SK-N-MC (cell line): Measurements from ENCODE around the gene ADGRA1.
"Not testable (repeated sequence)": the region's sequence is repeated elsewhere in the genome, so short reads cannot be mapped to it uniquely, and the experiment has no call there.

Experiments
- DNase-seq: peaks from one replicate; pipeline ENCODE4 v3.0.0-alpha.2; 2011; ENCODE audit warnings: low read depth, low spot score
- H3K27ac ChIP-seq: fragments of 200-600 bp; sonication (generic); 2 replicates; pipeline ENCODE4 v1.5.1; 2016; ENCODE audit warnings: mixed run types
- H3K36me3 ChIP-seq: fragments of 200-600 bp; sonication (generic); 2 replicates; pipeline ENCODE4 v1.6.1; 2017; ENCODE audit warnings: antibody characterized with exemption, low read length, mixed read lengths; ENCODE audit not compliant: insufficient read depth
- H3K4me3 ChIP-seq: fragments of 200-600 bp; sonication (generic); 2 replicates; pipeline ENCODE4 v1.5.1; 2016
- H3K9ac ChIP-seq: fragments of 200-600 bp; sonication (generic); 2 replicates; pipeline ENCODE4 v1.8.0; 2017; ENCODE audit warnings: mixed run types, mixed read lengths; ENCODE audit not compliant: insufficient read length
- H3K9me3 ChIP-seq: fragments of 200-600 bp; sonication (generic); 2 replicates; pipeline ENCODE4 v1.6.1; 2017; ENCODE audit warnings: low read depth, mild to moderate bottlenecking, antibody characterized with exemption, low read length, moderate library complexity, mixed read lengths
- EZH2 ChIP-seq: fragments of 200-600 bp; sonication (generic); IDR thresholded peaks from one replicate; pipeline ENCODE4 v1.6.1; 2017; ENCODE audit warnings: antibody characterized with exemption
- FOXP2 ChIP-seq: optimal IDR thresholded peaks from 2 replicates; pipeline ENCODE3; 2011; ENCODE audit warnings: mild to moderate bottlenecking, moderate library complexity; ENCODE audit not compliant: insufficient read depth; ENCODE audit errors: extremely low read length, control extremely low read depth
- POLR2AphosphoS5 ChIP-seq: IDR thresholded peaks from 2 replicates; pipeline ENCODE4 v1.6.1; 2012; ENCODE audit warnings: mild to moderate bottlenecking, low read depth, low read length, borderline replicate concordance

The ADGRA1 gene

DNA sequence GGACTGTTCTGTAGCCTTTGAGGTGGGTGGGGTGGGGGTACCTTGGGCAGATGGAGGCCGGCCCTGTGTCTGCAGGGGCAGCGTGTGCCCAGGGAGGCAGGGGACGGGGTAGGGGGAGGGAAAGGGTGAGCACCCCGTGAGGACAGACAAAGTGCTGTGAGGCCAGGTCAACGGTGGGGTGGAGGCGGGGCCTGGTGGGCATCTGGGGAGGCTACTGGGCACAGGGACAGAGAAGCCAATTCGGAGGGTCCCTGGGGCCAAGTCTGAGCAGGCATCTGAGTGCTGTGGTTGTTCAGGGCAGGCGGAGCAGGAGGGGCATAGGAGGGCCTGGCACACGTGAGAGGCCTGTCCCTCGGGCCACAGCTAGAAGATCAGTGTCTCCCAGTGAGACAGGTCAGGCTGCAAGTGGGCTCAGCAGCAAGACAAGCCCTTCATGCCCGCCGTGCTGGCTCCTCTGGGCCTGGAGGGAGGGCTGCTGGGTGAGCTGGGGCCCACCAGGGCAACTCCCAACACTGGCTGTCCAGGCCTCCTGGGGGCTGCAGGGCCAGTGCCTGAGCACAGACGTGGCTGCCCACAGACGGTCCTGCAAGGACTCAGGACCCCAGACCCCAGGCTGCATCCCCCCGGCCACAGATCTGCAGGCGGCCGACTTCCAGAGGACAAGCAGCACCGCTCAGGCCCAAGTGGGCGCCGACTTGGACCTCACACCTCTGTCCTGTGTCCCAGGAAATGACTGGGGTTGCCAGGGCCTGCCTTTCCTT, 45.9 kb downstream of the ADGRA1 start:
- Histone ChIP-seq H3K9ac (no peak overlapping the region), H3K36me3 (no peaks in the 10 kb centered on the region), H3K9me3 (no peaks in the 10 kb centered on the region), H3K4me3 (no peak overlapping the region), H3K27ac (no peak overlapping the region)
- no peak for DNase-seq
- TF ChIP-seq EZH2 = no peak

DNA sequence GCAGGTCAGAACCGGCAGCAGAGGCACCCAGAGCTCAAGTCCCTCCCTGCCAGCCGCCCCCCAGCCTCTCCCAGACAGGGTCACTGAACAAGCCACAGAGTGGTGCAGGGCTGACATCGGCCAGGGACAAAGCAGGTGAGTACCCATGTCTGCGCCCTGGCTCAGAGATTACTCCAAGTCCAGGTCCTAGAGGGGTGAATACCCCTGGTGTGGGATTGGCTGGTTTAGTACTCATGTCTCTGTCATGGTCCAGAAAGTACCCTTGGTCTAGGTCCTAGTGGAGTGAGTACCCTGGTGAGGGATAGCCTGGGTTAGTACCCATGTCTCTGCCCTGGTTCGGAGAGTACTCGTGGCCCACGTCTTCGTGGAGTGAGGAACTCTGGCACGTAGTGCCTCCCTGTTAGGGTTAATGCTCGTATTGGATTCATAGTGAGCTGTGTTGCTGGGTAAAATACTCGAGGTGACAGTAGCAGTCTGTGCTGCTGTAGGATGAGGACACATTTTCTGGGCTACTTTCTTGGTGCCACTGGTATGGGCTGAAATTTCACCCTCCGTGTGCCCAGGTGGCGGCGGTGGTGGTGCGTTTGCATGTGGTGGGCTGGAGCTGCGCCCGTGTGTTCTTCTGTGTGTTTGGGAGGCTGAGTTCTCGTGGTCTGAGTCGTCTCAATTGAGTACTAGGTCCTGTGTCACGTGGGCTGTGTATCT, 46.8 kb downstream of the ADGRA1 start:
- no peaks in the 10 kb centered on the region for H3K36me3 ChIP-seq
- TF ChIP-seq POLR2AphosphoS5 (no peak), FOXP2 (no peak), EZH2 (no peak)
- no peak for DNase-seq
- no peak overlapping the region for H3K4me3 ChIP-seq
- no peaks in the 10 kb centered on the region for H3K9me3 ChIP-seq
- H3K27ac ChIP-seq = no peak overlapping the region
- no peak overlapping the region for H3K9ac ChIP-seq

GRCh38 chr10:133135116-133135465, 47.4 kb downstream of the ADGRA1 start:
- no peak overlapping the region for H3K27ac ChIP-seq
- no peaks in the 10 kb centered on the region for H3K36me3 ChIP-seq
- no peak overlapping the region for H3K9ac ChIP-seq
- TF ChIP-seq EZH2 (no peak), FOXP2 (no peak)
- no peak for DNase-seq
- no peaks in the 10 kb centered on the region for H3K9me3 ChIP-seq
- no peak overlapping the region for H3K4me3 ChIP-seq

GRCh38 chr10:133137486-133138145, 49.9 kb downstream of the ADGRA1 start:
- not testable (repeated sequence) for H3K27ac ChIP-seq, H3K9ac ChIP-seq, H3K4me3 ChIP-seq, H3K9me3 ChIP-seq, DNase-seq, H3K36me3 ChIP-seq

GRCh38 chr10:133139551-133140065, 51.9 kb downstream of the ADGRA1 start:
- no peak overlapping the region for H3K4me3 ChIP-seq
- H3K27ac ChIP-seq = no peak overlapping the region
- no peaks in the 10 kb centered on the region for H3K9me3 ChIP-seq
- H3K9ac ChIP-seq = no peak overlapping the region
- no peak for DNase-seq
- no peaks in the 10 kb centered on the region for H3K36me3 ChIP-seq
- TF ChIP-seq EZH2 = no peak
- TF ChIP-seq FOXP2 = no peak
- TF ChIP-seq POLR2AphosphoS5 = no peak

DNA sequence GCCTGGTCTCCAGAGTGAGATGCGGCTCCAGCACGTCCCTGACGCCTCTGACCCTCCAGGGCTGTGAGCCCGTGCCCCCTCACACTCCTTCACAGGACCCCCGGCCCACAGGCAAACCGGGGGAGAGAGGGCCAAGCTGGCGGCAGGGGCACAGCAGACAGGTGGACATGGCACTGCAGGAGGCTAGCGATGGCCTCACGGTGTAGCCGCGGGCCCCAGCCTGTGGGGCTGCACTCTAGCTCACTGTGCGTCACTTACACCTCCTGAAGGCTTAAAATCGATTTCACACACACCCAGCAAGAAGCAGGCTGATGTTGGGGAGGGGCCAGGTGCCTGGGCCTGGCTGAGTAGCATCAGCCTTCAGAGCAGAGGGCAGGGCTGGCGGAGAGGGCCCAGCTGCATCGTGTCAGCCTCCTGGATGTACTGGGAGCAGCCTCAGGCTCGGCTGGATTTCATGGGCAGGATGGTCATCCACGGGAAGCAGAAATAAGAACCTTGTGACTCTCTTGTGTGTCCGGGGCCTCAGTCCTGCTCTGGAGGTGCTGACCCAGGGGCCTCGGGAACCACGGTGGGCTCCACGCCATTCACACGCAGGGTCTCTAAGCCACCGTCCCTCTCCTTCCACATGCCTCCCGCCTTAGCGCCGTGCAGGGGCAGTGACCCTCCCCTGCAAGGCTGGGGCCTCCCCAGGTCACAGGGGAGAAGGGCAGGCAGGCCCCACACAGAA, 52.9 kb downstream of the ADGRA1 start:
- Histone ChIP-seq H3K9ac (no peak overlapping the region), H3K4me3 (no peak overlapping the region), H3K36me3 (no peaks in the 10 kb centered on the region), H3K9me3 (no peaks in the 10 kb centered on the region), H3K27ac (no peak overlapping the region)
- TF ChIP-seq EZH2 (no peak), POLR2AphosphoS5 (no peak), FOXP2 (no peak)
- DNase-seq = no peak

DNA sequence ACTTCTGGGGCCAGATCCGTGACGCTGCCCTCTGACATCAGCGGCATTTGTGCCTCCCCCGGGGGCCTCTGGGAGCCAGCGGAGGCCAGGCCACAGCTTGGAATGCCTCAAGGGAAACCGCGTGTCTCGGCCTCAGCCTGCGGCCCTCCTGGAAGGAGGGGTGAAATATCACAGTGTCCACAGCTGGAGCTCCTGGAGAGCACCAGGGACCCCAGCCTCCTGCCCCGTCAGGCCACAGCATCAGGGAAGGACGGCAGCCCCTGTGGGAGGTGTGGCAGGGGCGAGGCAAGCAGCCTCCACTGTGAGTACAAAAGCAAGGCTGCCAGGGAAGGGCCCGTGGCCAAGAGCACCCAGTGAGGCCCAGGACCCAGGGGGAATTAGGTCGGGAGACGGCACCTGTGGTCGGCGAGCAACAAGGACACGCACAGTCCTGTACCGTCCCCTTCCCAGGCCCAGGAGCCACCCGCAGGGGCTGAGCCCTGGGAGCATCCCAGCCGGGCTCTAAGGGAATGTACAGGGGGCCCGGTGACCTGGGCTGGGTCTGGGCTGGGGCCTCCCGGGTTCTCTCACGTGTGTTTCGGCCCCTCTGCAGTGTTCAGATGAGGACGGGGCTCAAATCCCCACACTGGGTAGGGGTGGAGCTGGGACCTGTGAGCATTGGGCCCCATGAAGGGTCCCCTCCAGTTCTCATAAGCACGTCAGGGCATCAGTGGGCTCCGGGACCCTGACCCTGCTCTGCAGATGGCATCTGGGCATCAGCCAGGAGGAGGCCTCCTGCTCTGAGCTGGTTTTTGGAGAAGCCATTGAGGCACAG, 53.6 kb downstream of the ADGRA1 start:
- no peak overlapping the region for H3K9ac ChIP-seq
- no peaks in the 10 kb centered on the region for H3K9me3 ChIP-seq
- DNase-seq = no peak
- TF ChIP-seq POLR2AphosphoS5 (no peak), EZH2 (no peak), FOXP2 (no peak)
- H3K4me3 ChIP-seq = no peak overlapping the region
- H3K27ac ChIP-seq = no peak overlapping the region
- H3K36me3 ChIP-seq = no peaks in the 10 kb centered on the region

- no peak for TF ChIP-seq POLR2AphosphoS5
- no peak for TF ChIP-seq FOXP2
- no peak for TF ChIP-seq EZH2
- no peak for DNase-seq
- no peaks in the 10 kb centered on the region for H3K9me3 ChIP-seq
- no peaks in the 10 kb centered on the region for H3K36me3 ChIP-seq
- no peak overlapping the region for H3K9ac ChIP-seq
- no peak overlapping the region for H3K4me3 ChIP-seq
- no peak overlapping the region for H3K27ac ChIP-seq
Measured at GRCh38 chr10:133141958-133142340, 54.2 kb downstream of the ADGRA1 start.
